GM21515 (cell line): Measurements from ENCODE around the gene LZTS3.
"Not testable (repeated sequence)": the region's sequence is repeated elsewhere in the genome, so short reads cannot be mapped to it uniquely, and the experiment has no call there.

Source experiments
- ATAC-seq: cut with Tn5 transposase; IDR thresholded peaks from one replicate; pipeline ENCODE4 v1.9.1; 2021; ENCODE audit not compliant: unreplicated experiment

Gene LZTS3

DNA sequence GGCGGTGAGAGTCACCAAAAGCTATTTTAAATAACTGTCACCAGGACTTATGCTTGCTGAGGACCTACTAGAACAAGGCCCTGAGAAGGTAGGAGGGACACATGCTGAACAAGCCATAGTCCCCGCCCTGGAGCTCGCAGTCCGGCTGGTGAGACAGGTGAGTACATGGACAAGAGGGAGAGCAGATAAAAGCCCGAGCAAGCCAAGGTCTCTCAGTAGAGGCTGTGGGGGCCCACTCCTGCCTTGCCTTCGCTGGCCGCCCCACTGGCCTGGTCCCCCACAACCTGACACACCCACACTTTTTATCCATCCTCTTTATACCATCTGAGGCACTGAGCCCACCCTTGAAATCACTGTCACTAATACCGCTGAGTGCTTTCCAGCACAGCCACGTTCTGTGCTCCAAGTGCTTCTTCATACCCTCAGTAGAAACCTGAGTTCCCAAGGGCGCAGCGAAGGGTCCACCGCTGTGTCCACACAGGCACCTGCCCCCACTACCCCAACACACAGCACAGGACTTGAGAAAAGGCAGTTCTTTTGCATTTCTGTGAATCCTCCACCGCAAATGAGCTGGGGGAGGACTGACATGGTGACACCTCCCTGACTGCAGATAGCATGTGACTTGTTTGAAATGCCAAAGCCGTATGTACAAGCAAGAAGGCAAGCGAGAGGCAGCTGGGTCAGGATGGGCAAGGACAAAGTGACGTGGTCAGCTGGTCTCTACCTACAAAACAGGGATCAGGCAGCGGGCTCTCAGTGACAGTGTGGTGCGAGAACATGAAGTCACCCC is 19.1 kb upstream of the LZTS3 start:
- no peak for ATAC-seq

DNA sequence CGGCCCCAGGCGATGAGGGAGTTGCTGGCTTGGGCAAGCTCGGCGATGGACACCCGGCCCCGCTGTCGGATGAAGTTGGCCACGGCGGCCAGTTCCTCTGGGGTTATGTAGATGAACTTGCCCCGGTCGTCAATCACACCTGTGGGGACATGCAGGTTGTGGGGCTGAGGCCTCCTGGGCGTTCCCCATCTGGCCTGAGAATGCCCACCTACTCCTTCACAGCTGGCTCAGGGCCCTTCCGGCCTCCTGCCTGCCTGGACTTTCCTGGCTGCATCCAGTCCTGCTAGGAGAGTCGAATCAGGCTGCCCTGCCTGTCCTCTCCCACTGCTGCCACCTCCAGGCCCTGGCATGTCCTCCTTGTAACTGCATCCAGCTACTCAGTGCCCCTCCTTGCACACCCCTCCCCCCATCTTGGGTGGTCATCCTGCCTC is 17.3 kb upstream of the LZTS3 start:
- ATAC-seq = no peak

DNA sequence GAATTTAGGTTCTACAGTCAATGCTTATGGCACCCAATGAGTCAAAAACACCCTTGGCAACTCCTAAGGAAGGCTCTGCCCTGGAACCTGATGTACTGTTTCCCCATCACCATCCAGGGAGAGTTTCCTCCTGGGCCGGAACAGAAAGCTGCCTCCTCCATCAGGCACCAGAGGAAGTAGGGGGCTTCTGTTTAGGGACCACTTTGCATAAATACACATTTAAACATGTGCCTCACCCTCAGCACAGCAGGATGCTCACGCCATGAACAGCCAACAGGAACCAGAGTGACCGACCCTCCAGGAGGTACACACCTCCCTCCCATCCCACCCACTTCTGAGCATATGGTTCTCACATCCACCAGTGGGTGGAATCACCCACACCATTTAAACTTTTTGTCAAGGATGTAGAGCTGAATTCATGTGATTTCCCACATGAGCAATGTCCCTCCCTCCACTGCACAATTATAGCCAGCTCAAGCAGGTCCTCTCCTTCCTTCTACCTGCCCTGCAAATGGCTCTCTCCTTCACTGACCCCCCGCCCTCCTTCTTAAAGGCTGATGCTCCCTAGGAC is 16.3 kb upstream of the LZTS3 start:
- no peak for ATAC-seq

DNA sequence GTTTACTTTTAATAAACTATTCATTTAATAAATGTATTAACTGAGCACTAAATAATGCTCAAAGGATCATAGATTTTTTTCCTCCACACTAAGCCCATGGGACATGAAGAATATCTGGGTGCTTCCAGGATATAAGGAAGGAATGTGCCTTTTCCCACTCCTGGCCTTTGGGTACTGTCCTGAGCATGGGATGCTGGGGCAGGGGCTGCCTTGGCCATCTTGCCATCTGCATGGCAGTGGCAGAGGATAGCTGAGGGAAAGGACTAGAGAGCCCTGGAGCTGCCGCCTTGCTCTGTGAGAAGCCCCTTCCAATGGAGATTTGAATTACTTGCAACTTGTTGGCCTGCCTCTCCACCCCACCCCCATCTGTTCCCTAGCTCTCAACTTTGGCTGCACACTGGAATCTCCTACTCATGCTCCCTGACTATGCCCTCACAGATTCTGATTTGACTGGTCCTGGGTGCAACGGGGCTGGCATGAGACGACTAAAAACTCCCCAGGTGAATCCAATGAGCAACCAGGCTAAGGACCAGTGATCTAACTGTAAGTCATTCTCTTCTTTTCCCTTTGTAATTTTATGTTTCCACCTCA is 15.6 kb upstream of the LZTS3 start:
- ATAC-seq = no peak

DNA sequence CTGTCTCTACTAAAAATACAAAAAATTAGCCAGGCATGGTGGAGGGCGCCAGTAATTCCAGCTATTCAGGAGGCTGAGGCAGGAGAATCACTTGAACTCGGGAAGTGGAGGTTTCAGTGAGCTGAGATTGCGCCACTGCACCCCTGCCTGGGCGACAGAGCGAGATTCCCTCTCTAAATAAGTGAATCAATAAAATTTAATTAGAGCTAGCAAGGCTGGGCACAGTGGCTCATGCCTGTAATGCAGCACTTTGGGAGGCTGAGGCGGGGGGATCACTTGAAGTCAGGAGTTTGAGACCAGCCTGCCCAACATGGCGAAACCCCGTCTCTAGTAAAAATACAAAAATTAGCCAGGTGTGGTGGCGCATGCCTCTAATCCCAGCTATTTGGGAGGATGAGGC is 14.5 kb upstream of the LZTS3 start:
- ATAC-seq = not testable (repeated sequence)

DNA sequence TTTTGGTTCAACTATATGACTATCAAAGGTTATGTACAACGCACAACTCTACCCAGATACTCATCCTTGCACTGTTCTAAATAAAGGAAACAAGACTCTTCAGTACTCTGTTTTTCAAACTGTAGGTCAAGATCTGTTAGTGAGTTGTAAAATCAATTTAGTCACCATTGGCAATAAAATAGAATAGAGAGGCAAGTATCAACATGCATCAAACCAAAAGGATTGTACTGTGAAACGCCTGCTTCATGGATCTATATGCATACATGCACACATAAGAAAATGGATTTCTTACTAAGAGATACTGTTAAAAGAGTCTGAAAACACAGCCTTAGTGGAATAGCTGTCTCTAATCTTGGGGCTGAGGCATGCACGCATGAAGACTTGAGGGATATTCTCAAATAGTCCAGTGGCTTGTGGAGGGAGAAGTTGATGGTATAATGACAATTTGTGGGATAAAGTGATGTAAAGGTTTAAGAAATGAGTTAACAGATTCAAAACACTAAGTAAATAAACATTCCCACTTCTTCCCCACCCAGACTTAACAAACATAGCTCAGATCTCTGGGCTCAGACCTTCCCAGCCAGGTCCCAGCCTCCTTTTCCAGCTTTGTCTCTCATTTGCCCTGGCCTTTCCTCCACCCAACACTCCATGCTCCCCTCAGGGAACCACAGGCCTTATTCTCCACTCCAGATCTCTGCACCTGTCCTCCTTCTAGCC is 10.7 kb upstream of the LZTS3 start:
- ATAC-seq = no peak

DNA sequence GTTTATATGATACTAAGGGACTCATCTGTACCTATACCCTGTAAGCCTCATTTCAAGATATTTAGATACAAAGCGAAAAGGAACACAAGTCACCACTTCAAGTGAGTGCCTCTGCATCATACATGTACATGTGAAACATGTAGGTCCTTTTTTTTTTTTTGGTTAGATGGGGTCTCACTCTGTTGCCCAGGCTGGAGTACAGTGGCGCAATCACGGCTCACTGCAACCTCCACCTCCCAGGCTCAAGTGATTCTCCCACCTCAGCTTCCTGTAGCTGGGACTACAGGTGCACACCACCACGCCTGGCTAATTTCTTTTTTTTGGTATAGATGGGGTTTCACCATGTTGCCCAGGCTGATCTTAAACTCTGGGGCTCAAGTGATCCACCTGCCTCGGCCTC is 9.1 kb upstream of the LZTS3 start:
- not testable (repeated sequence) for ATAC-seq

DNA sequence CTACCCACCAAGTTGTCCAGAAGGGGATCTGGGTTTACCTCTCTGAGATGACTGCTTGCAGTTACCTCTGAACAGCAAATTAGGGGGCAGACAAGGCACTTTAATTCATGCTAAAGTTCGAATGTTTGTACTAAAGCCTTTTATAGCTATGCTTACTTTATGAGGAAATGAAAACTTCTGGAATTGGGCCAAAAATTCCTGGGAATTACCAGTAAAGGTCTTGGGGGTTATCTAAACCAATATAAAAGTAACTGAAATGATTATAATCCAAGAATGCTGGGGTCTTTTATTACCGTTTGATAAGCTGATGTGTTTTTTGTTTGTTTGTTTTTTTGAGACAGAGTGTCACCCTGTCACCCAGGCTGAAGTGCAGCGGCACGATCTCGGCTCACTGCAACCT is 7.9 kb upstream of the LZTS3 start:
- ATAC-seq = no peak

DNA sequence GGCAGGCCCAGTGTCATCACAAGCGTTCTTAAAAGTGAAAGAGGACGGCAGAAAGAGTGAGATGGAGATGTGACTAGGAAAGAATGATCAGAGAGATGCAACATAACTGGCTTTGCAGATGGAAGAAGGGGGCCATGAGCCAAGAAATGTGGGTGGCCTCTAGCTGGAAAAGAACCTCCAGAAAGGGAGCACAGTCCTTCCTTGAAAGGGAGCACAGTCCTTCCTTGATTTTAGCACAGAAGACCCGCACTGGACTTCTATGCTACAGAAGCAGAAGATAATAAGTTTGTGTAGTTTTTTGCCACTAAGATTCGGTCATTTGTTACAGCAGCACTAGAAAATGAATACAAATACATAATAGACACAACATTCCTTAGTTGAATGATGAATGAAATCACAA is 7.0 kb upstream of the LZTS3 start:
- ATAC-seq = no peak

DNA sequence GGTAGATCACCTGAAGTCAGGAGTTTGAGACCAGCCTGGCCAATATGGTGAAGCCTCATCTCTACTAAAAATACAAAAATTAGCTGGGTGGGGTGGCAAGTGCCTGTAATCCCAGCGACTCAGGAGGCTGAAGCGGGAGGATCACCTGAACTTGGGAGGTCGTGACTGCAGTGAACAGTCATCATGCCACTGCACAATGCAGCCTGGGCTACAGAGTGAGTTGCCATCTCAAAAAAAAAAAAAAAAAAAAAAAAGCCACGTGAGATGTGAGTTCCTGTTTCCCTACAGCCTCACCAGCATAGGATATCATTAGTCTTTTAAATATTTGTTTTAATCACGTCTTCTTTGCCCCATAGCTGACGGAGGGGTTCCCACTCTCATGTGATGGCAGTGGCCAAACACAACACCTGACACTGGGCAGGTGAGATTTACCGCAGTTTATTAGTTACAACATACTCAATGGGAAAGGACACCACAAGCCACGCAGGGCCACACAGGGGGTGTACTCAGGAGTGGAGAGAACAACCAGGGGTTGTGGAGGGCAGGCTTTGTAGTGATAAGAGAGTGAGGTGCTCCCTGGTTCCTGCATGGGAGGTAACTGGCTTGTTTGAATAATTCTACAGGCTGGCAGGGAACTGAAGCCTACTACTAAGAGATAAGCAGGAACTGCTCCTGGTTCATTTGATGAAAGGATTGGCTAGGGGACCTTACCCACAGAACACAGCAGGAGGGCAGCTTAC is 4.6 kb upstream of the LZTS3 start:
- no peak for ATAC-seq

DNA sequence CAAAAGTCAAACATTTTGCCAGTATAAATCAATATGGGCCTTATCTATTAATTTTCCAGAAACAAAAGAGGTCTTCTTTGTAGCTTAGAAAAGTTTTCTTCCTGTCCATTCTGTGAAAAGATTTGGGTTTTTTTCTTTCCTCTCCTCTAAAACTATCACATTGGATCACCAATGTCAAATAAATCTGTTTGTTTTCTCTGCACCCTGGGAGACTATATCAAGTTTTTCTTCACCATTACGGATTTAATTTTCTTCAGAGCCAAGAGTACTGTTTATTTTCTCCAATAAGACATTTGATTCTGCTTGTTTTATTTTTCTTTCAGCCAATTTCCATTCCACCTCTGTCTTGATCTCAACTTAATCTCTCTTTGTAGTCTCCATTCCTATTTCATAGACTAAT is 1.9 kb upstream of the LZTS3 start:
- ATAC-seq = no peak

DNA sequence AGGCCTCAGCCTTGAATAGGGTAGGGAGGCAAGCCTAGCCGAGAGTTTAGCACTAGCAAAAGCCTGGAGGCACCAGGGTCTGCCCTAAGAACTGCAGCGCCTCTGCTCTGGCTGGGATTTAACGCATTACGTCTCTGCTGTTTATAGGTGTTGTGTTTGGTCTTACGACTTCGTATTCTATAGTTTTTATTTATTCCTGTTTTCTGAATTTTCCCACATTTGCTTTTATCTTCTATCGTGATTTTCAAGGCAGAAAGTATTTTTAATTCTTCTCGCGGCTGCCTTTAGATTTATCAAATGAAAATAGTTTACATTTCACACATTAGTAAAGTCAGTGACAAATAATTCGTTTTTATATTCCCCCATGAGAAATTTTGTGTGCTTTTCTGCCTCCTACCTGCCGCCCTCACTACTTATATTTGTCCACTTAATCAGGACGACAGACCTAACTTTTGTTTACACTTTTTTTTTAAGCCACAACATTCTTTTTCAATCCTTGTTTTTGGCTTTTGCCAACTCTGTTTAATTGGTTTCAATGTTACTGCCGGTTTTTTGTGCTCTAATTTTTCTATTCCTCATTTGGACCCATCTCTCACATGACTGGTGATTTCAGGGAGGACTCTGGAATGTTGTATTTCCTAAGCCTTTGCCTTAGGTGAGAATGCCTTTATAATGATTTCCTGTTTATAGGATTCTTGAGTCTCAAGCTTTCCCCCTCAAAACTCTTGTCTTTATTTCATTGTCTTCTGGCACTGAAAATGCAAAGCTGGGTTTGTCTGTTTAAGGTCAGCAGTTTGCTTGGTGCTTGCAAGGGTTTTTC is 1.3 kb upstream of the LZTS3 start:
- no peak for ATAC-seq

DNA sequence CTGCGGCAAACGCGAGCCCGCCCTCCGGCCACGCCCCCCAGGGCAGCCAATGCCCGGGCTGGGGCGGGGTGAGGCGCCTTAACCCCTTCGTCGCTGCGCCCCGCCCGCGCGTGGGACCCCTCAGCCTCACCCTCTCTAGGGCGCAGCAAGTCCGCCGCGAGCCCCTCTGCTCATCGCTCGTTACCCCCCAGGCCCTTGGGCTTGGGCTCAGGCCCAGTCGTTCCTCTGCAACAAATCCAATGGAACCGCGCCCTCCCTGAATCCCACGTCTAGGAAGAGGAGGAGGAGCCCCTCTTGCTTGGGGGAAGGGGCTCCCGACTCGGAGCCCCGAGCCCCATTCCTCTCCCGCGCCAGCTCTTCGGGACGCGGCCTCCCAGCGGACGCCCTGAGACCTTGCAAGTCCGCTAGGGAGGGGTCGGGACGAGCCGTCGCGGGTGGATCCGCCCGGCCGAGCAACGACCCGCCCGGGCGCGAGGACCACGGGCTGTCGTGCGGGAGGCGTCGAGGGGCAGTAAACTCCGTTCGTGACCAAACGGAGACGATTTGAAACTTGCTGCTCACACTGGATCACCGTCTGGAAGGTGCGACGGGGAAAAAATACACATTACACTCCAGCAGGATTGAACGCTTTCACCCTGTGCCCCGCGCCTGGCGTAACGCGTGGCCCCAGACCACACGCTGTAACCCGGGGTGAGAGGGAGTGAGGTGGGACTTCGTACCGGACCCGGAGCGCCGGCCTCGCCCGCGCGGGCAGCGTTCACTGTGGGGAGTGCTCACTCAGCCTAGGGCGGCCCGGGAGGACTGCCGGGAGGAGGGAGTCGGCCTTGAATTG is 477 bp upstream of the LZTS3 start:
- ATAC-seq = peak; percentile 81

DNA sequence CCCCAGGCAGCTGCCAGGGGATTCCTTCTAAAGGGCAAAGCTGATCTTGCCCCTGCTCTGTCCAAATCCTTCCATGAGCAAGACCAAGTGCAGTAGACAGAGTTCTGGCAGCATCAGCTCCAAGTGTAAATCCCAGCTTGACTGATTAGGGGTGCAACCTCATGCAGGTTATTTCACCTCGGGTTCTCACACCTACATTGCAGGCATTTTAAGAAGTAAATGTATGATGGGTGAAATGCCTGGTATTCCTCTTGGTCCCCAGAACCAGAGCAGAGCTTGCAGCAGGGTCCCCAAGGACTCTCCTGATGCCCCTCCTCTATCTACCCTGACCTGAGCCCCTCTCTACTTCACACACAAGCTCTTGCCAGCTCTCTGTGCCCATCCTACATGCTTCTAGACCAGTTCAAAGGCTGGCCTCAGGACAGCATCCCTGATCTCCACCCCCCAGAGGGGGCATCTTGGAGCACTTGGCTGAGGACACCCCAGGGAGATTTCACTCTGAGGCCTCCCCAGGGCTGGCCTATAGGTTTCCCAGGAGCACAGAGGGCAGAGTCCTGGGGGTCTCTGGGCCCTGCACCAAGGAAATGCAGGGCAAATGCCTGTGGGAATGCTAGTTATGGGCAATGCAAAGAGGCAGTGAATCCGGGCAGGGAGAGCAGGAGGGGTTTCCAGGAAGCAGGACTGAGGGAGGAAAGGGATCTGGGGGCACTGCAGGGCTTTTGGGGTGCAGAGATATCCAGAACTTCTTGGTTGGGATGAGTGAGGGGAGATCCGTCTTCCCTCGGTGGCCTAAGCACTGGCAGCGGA is 1.0 kb downstream of the LZTS3 start:
- ATAC-seq = no peak

DNA sequence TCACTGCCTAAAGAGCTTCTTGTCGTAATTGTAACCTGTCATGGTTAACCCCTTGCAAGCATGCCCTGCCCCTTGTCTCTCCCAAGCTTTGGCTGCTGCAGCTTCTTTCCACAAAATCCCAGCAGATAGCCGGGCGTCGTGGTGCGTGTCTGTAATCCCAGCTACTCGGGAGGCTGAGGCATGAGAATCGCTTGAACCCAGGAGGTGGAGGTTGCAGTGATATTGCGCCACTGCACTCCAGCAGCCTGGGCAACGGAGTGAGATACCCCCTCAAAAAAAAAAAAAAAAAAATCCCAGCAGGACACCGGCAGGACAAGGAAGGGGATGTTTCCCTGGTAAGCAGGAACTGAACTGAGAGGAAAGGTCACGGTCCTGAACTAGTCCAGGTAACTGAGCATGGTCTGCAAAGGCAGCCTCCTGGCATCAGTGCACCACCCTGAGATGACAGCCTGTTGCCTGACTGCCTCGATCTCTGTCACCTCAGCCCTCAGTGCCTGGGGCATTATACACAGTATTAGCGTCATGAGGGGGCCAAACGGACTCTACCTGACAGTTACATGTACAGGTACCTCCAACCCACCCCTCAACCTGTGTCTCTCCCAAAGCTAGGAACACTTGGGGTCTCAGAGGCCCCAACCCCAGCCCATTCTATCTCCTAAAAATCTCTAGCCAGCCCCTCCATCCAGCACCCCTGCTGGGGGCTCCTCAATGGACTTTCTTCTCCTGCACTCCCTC is 1.8 kb downstream of the LZTS3 start:
- no peak for ATAC-seq

DNA sequence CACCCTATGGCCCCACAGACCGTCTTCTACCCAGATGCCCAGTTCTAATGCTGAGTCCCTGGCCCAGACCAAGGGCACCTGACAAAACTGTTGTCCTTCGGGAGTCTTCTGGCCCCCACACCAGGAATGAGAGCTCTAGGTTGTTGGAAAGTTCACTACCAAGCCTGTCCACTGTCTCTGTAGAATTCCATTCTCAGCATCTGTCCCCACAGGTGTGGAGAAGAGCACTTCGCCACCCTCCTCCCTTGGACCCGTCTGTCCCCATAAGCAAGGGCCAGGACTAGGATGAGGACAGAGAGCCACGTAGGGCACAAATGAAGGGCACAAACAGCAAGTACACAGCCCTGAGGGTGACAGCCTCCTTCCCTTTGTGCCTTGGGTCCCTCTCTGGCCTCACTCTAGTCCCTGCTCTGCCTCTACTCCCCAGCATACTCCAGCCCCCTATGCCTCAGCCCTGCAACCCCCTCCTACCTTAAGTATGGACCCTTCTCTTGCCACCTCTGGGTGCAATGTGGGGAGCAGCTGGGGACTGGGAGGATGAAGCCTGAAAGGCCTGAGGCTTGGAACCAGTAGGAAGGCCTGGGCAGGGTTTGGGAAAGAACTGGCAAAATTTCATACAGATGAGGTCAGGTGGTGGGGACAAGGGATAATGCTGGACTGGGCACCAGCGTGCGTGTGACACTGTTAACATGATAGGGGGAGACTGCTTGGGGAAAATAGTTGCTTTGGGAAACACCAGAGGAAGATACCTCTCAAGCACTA is 4.3 kb downstream of the LZTS3 start:
- ATAC-seq = no peak
